ENCODE results near the gene NAV2. TPM values are rescaled to one million over a fixed set of nuclear protein-coding genes. Genes with fewer than 3 reads are reported as not detected.

The NAV2 gene
- polyA plus RNA-seq, 1 donor (not counting 4 experiments of a cell fraction or from before 2014, with no cell fraction given) = 4.0 TPM

DNA sequence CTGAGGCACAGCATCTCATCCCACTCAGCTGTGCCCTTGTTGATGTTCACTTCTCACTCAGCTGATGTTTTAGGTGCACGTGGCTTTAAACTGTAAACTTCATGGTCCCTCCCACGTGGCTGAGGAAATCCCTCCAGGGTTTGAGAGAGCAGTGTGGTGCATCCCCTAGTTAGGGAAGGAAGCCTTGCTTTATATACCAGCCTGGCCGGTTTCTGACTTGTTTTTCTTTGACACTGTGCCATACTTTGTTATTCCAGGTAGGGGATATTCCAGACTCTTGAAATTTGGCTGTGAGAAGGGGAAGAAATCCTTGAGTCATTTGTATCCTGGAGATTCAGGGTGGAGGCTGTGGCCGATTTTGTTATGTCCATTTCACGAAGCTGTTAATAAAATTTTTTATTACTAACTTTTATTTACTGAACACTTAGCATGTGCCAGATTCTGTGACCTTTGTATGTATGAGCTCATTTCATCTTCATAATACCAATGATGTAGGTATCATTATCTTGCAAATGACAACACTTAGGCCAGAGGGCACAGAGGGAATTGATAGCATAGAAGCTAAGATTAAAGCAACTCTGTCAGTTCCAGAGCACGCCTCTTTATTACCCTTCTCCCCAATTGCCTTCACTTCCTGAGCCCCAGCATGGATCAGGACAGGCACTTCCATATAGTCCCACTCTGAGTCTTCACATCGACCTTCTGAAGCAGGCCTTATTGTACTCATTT lies 116.6 kb downstream of the NAV2 start:
- no peaks in the 10 kb centered on the region for H3K79me2 ChIP-seq (ENCODE audit: control insufficient read depth, insufficient read depth, low read length)
- H4K20me1 ChIP-seq (ENCODE audit: control insufficient read depth, extremely low read depth, insufficient read depth, low read length) = no peaks in the 10 kb centered on the region
- DNase-seq (ENCODE audit: low read depth, low spot score) (no peak), FAIRE-seq (no peak)
- no peak for TF ChIP-seq EZH2 (IDR thresholded peaks at IDR 0.05; ENCODE audit: low read length)
- TF ChIP-seq, protein P1, sequence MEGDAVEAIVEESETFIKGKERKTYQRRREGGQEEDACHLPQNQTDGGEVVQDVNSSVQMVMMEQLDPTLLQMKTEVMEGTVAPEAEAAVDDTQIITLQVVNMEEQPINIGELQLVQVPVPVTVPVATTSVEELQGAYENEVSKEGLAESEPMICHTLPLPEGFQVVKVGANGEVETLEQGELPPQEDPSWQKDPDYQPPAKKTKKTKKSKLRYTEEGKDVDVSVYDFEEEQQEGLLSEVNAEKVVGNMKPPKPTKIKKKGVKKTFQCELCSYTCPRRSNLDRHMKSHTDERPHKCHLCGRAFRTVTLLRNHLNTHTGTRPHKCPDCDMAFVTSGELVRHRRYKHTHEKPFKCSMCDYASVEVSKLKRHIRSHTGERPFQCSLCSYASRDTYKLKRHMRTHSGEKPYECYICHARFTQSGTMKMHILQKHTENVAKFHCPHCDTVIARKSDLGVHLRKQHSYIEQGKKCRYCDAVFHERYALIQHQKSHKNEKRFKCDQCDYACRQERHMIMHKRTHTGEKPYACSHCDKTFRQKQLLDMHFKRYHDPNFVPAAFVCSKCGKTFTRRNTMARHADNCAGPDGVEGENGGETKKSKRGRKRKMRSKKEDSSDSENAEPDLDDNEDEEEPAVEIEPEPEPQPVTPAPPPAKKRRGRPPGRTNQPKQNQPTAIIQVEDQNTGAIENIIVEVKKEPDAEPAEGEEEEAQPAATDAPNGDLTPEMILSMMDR (optimal IDR thresholded peaks at IDR 0.05 in 1 of 3, IDR thresholded peaks at IDR 0.05 in 1 of 3, conservative IDR thresholded peaks at IDR 0.05 in 1 of 3; ENCODE audit: extremely low read depth in 1 of 3, insufficient read depth in 2 of 3, low read length in 3 of 3) = no peak
- dilution Hi-C loops (cut with MboI; ENCODE audit: extremely low pct_ligation_motif_present, low sequenced_read_pairs) = no loop called here
- no peaks in the 10 kb centered on the region for H3K4me1 ChIP-seq (ENCODE audit: control insufficient read depth, extremely low read depth, insufficient read depth, low read length)
- no peaks in the 10 kb centered on the region for H3K9me3 ChIP-seq (ENCODE audit: control insufficient read depth, low read depth, low read length)
- no peaks in the 10 kb centered on the region for H3K9me1 ChIP-seq (ENCODE audit: control insufficient read depth, extremely low read depth, insufficient read depth, low read length)
- H3K27me3 ChIP-seq (ENCODE audit: control insufficient read depth, extremely low read depth, insufficient read depth, low read length) = peaks cover 4% of the 10 kb centered on the region
- no peak overlapping the region for H3K4me3 ChIP-seq (ENCODE audit: control insufficient read depth in 2 of 3, extremely low read depth in 1 of 3, insufficient read depth in 2 of 3, low read depth in 1 of 3, low read length in 3 of 3)
- H2AFZ ChIP-seq (ENCODE audit: control insufficient read depth, low read length) = no peak overlapping the region
- H3K4me2 ChIP-seq (ENCODE audit: control insufficient read depth, extremely low read depth, insufficient read depth, low read depth, low read length) = no peak overlapping the region
- no peaks in the 10 kb centered on the region for H3K36me3 ChIP-seq (ENCODE audit: control insufficient read depth in 2 of 2, extremely low read depth in 1 of 2, insufficient read depth in 2 of 2, low read length in 2 of 2)
- no peak overlapping the region for H3K27ac ChIP-seq (ENCODE audit: control insufficient read depth, insufficient read depth, low read length)
- no peak overlapping the region for H3K9ac ChIP-seq (ENCODE audit: control insufficient read depth, extremely low read depth, insufficient read depth, low read length)

DNA sequence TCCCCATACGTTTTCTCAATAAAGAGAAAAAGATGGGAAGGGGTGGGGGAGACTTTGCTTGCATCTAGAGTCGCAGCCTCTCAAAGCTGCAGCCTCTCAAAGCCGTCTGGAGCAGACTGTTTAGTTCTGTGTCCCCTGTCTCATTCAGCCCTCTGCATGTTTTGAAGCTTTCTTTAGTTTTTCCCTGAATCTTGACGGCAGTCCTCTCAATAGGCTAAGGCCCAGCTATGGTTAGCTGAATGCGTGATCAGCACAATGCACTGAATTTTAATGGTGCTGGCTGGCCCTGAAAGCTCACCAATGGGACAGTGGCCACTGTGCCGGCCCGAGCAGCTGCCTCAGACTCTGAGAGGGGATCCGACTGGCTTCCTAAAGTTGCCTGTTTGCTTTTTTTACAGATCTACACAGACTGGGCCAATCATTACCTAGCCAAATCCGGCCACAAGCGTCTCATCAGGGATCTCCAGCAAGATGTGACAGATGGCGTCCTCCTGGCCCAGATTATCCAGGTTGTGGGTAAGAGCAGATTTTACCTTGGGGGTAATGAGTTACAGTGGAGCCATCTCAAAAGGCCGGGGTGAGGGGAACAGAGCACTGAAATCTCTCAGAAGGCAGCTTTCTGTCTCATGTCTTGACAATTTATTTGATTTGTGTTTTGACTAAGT lies 119.6 kb downstream of the NAV2 start:
- no peak overlapping the region for H2AFZ ChIP-seq (ENCODE audit: control insufficient read depth, low read length)
- no peaks in the 10 kb centered on the region for H3K9me1 ChIP-seq (ENCODE audit: control insufficient read depth, extremely low read depth, insufficient read depth, low read length)
- no peak overlapping the region for H3K27ac ChIP-seq (ENCODE audit: control insufficient read depth, insufficient read depth, low read length)
- H3K4me3 ChIP-seq (ENCODE audit: control insufficient read depth in 2 of 3, extremely low read depth in 1 of 3, insufficient read depth in 2 of 3, low read depth in 1 of 3, low read length in 3 of 3) = no peak overlapping the region
- H3K4me2 ChIP-seq (ENCODE audit: control insufficient read depth, extremely low read depth, insufficient read depth, low read depth, low read length) = no peak overlapping the region
- H3K4me1 ChIP-seq (ENCODE audit: control insufficient read depth, extremely low read depth, insufficient read depth, low read length) = no peaks in the 10 kb centered on the region
- H3K79me2 ChIP-seq (ENCODE audit: control insufficient read depth, insufficient read depth, low read length) = no peaks in the 10 kb centered on the region
- no peaks in the 10 kb centered on the region for H4K20me1 ChIP-seq (ENCODE audit: control insufficient read depth, extremely low read depth, insufficient read depth, low read length)
- TF ChIP-seq, protein P1 (optimal IDR thresholded peaks at IDR 0.05 in 1 of 3, IDR thresholded peaks at IDR 0.05 in 1 of 3, conservative IDR thresholded peaks at IDR 0.05 in 1 of 3; ENCODE audit: extremely low read depth in 1 of 3, insufficient read depth in 2 of 3, low read length in 3 of 3) = no peak
- no peak for TF ChIP-seq EZH2 (IDR thresholded peaks at IDR 0.05; ENCODE audit: low read length)
- no peaks in the 10 kb centered on the region for H3K9me3 ChIP-seq (ENCODE audit: control insufficient read depth, low read depth, low read length)
- DNase-seq (ENCODE audit: low read depth, low spot score) (no peak), FAIRE-seq (no peak)
- dilution Hi-C loops (cut with MboI; ENCODE audit: extremely low pct_ligation_motif_present, low sequenced_read_pairs) = no loop called here
- no peaks in the 10 kb centered on the region for H3K36me3 ChIP-seq (ENCODE audit: control insufficient read depth in 2 of 2, extremely low read depth in 1 of 2, insufficient read depth in 2 of 2, low read length in 2 of 2)
- H3K27me3 ChIP-seq (ENCODE audit: control insufficient read depth, extremely low read depth, insufficient read depth, low read length) = no peaks in the 10 kb centered on the region
- H3K9ac ChIP-seq (ENCODE audit: control insufficient read depth, extremely low read depth, insufficient read depth, low read length) = no peak overlapping the region
